ENCODE results near the gene POLR2F.

GRCh38 chr22:37994049-37994448 lies 40.5 kb downstream of the POLR2F start:
- TF ChIP-seq CTCF (IDR thresholded peaks at IDR 0.05) (no peak), POLR2AphosphoS5 (IDR thresholded peaks at IDR 0.05) (no peak), POLR2A (IDR thresholded peaks at IDR 0.05) (no peak)
